NCI-H1048 (cell line): Measurements from ENCODE around the gene NCAM1.

Experiments used
- DNase-seq: peaks from one replicate; lab custom pipeline; 2025; lab: John Stamatoyannopoulos, UW

Gene NCAM1

DNA sequence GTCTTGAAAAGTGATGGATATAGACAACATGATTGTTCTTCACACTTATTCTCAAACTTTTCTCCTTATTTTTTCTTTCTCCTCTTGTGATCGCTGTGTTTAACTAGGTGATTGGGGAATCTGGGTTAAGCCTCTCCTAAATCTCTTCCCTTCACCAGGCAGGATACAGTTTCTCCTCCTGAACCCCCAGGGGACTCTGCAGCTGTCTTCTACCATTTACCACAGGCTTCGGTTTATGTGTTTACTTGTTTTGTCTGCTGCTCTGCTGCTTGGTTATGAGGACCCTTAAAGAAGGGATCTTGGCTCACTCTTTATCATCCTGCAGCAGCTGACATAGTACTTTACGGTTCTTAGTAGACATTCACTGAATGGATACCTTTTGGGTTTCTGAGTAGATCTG, 124.2 kb downstream of the NCAM1 start:
- DNase-seq, result no peak

DNA sequence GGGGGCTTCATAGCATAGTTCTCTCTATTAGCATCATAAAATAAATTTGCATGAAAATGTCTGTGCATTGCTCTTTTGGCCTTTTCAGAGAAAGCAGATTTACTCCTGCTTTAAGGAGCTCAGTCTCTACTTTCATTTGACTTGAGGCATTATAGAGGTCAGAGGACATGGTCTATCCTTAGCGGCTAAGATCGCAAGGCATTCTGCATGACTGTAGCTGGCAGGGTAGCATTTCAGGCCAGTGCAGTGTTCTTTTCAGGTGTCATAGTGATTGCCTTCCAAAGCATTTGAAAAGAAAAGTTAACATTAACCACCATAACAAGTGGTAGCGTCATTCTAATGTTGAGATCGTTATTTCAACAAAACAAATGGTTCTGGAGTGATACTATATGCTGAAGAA, 126.5 kb downstream of the NCAM1 start:
- no peak for DNase-seq

DNA sequence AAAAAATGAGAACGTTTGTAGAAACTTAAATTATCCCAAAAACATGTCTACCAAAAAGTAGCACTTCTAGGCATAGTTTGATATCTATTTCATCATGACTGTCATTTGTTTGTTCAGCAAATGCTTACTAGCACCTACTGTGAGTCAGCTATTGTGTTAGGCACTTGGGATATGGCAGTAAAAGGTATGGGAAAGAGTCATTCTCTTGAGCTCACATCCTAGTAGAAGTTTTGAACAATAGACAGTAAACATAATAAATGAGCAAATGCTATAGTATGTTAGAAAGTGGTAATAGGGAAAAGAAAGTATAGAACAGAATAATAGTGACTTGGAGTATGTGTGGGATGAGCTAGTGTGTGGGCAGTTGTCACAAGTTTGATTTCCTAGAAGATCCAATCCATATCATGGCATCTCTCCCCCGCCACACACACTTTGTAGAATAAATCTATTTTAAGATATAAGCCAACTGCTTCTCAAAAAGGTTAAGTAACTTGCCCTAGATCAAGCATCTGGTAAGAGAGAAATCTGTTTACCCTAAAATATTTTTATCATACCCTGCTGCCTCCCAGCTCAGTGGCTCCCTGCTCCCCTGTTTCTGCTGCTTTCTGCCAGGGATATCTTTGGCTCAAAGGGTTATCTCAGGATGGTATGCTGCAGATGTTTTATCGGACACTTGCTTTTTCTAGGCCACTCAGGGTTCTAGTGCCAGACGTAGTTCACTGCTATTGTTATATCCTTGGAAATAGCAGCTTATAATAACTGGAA, 129.7 kb downstream of the NCAM1 start:
- DNase-seq, result no peak

DNA sequence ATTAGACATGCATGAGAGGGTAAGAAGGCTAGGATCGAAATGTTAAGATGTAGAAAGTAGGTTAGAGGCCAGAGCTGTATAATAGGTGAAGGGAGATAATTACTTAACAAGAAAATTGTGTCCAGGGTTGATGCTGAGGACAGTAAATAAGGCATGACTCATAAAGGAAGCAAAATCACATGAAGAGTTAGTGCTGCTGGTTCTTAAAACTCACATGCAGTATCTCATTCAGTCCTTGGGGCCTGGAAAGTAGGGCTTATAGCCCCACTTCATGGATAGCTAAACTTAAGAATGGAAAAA, 130.2 kb downstream of the NCAM1 start:
- DNase-seq, result no peak

DNA sequence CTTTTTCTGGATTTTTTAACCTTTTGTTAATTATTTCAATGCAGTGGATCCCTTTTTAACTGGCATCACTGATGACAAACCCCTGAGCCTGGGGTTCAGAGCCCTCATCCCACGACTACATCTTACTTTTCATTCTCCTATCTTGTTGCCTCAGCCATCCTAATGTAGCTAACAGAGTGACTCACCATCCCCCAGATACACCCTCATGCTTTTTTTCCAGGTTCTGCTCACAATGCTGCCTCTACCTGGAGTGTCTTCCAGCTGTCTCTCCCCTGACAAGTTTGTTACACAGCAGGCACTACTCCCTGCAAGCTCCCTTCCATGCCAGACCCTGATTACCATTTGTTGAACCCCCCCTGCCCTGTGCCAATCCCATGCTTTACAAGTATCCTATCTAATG, 135.4 kb downstream of the NCAM1 start:
- no peak for DNase-seq

DNA sequence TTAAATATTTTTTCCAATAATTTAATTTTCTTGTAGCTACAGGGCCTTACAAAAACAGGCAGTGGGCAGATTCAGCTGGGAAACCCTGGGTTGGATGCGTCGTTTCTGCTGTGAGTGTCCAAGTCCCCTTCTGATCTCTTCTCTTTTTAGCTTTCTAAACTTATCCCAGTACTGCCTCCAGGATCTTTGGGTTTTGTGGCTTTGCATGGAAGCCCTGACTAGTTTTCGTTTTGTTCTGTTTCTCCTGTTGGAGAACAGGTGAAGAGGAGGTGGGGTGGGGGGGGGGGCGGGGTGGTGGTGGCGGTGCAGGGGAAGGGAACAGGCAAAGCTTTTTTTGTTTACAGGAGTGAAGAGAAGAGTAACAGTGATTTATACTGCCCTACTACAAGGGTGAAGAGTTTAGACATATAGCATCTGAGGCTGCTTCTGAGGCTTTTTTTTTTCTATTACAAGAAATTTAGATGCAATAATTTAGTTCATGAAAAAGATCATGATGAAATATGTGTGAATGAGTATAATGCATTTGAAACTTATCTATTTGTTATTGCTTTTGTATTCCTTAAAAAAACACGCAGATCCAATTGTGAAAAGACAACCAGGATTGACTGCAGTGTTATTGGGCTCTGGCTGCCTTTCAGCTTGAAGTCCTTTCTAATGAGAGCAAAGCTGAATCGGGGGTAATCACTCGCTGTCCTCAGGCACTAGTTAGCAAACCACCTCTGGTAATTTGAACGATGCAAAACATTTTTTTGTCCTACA, 142.9 kb downstream of the NCAM1 start:
- DNase-seq, result peak; percentile 66

DNA sequence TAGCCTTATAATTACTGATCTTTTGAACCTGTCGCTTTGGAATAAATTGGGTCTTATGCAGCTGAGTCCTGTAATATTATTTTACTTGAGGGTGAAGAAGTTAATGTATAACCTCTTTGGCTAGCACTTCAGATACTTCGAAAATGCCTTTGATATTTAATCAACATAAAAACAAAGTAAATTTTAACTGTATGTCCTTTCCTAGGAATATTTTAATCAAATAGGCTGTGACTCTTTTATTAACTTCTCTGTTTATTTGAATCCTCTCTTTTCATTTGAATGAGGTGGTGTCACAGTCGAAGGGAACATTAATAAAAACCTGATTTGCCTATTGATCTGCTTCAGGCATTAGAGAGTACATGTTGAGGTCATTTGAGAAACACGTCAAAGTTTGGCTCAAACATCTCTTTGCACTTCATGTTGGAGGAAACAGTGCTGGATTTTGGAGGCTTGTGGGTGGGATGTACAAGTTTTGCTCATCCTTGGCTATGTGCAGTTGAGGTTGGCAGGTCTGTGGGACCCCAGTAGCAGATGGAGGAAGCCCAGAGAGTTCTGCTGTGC, 143.6 kb downstream of the NCAM1 start:
- DNase-seq, result peak; percentile 58

DNA sequence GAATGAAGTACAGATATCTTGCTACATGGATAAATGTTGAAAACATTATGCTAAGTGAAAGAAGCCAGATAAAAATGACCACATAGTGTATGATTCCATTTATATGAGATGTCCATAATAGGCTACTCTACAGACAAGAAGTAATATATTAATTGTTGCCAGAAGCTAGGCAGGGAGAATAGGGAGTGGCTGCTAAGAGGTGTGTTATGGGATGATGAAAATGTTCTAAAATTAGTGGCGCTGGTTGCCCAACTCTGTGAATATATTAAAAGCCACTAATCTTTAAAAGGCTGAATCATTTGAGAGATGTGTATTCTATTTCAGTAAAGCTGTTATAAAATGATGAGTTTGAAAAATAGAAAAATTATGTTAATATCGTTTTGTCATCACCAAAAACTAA, 144.4 kb downstream of the NCAM1 start:
- DNase-seq, result no peak

DNA sequence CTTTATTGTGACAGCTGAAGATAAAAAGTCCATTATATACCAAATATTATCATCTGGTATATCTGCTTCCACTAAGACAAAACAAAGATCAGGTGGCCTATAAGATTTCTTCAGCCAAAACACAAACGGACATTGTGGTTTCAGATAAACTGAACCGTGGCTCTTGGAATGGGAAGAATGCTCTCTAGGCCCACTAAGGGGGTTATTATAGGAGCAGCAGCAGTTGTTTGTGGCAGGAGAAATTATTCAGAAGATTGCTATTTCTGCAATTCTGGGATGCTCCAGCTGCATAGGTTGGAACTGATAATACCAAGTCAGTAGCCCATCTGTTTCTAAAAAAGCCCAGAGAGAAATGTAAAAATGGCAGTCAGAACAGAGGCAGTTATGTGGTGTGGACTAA, 145.3 kb downstream of the NCAM1 start:
- DNase-seq, result no peak

DNA sequence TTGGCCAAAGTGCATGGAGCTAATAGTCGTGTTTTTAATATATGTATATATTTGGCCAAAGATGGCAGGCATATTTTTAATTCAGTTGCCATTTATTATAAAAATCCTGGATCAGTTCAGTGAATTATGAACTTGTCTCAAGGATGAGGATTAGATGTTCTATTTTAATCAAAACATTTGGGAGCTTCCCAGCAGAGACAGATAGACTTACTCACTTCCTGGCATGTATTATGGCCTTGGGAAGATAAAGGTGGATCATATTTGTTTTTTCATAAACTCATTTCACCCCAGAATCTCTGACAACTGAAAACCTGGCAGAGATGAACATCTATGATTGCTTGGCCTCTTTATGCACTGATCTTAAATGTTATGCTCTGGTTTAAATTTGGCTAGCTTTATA, 148.8 kb downstream of the NCAM1 start:
- DNase-seq, result no peak

DNA sequence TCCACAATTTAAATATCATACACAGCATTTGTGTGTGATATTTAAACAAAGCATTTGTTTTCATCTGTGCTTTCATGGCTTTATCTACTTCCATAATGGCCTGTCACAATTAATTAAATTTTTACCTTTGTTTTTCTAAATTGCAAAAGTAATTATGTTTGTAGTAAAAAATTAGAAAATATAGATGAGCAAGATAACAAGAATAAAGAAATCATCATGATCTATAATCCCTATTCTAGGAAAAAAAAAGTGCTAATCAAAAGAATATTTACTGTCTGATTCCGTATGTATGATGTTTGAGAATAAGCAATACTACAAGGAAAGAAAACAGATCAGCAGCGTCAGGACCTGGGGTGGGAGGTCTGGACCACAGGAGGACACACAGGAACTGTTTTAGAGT, 149.9 kb downstream of the NCAM1 start:
- no peak for DNase-seq

DNA sequence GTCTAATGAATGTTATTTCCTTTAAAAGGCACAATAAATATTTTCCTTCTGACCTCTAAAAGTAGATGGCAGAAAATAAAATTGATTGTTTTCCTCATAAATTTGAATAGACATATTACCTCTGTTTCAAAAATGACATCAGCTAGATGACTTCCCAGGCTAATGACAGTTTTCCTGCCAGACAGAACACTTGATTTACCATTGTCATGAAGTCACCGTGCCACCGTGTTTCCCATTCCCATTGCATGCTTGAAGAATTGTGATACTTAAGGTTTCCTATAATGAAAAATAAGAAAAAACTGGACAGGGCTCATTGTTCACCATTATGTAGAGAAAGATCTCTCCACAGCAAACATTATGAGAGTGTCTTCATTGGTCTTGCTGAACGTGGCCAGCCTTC, 151.1 kb downstream of the NCAM1 start:
- DNase-seq, result peak; percentile 11

DNA sequence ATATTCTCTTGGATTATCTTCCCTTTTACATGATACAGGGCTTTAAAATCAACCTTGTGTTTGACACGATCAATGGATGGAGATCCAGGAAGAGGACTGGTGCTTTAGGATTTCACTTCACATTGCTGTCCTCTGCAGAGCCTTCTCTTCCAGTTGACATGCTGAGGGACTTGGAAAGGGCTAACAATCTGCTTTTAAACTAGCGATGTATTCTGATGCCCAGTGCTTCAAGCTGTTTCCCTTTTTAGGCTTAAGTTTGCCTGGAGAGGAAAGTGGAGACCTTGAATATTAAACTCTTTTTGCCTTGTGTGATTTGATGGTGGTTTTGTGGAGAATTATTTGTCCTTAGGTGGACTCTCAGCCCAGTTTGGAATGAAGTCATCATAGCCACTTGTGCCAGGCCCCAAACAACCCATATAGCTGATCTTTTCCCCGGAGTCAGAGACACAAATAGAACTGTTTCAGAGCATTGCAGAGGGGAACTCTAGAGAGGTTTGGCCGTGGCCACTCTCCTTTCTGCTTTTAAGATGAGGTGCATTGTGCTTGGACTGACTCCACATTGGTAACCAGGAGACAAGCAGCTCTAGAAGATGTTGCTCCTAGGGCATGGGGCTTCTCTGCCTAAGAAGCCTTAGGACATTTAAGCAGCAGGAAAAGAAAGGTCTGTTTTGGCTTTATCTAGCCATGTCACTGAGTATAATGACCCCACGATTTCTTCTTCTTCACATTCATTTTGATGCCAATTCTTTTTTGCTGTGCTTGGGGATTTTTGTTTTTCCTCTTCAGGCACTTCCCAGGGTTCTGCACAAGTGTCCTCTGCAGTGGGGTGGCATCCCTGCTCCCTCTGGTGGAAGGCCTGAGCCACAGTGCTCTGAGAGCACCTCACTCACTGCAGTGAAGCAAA, 152.8 kb downstream of the NCAM1 start:
- DNase-seq, result no peak

DNA sequence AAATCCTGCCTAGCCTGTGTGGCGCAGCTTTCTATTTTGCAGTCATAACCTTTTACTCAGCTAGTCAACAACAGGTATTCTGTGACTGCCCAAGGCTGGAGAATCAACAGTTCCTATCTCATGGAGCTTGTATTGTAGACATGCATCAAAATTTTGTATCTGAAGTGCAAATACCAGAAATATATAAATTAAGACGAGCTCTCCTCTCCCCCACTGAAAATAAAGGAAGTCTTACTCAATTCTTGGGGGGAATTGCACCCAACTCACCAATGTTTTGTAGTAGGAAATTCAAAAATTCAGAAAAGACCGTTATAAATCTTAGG, 153.4 kb downstream of the NCAM1 start:
- DNase-seq, result no peak

DNA sequence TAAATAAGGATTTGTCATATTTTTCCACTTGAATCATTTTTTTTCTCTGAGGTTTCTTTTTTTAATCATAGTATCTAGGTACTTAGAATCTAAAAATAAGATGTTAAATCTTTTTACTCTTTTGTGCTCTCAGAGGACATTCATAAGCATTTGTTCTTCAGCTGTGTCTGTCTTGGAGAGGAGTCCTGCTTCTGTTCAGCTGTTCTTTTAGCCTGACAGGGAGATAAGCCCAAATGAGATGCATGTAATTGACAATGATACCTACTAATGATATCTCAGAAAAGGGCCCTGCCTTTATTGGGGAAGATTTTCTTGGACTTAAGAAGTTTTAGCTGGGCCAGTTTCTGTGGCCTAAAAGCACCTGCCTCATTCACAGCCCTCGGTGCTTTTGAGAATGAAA, 156.9 kb downstream of the NCAM1 start:
- DNase-seq, result no peak

DNA sequence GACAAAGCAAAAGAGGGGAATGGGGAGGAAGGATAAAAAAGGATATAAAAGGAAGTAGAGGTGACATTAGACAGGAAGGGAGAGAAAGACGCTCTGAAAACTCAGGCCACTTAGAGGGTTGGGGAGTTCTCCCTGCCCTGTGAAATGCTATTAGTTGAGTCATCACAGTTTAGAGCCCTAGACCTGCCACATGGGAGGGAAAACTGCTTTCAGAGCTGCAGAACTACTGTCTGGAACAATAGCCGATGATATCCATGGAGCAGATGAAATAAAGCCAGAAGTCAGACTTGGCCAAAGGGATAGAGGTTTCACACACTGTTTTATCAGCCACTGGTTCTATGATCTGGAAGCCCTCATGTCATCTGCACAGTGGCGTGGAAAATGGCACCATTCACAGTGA, 157.9 kb downstream of the NCAM1 start:
- no peak for DNase-seq

DNA sequence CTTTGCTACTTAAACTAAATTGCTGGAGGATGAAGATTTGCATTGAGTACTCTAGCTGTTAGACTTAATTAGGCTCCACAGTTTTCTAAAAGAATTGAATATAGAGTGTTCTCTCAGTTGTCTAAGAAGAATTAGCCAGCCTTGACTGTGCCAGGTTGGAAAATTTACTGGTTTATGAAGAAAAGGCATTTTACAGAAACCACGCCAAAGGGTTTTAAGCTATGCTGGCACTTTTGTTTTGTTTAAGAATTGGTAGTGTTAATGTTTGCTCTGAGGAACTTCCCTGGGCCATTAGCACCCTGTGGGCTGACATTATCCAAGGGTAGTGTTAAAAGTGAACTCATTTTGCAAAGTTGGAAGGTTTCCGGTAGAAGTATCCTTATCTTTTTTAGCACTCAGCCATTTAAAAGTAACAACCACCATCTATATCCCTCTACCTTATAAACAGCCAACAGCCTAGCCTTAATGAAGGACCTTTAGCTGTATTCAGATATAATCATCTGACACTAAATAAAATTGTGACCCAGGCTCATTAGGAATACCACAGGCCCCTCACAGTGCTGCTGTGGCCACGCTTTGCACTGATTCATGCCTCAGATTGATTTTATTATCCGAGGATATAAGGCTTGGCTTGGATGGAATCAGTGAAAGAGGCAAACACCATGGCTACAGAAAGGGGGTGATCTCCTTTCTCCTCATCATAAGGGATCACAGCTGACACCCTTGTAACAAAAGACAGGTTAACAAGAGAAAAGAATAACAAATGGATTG, 158.9 kb downstream of the NCAM1 start:
- DNase-seq, result no peak

DNA sequence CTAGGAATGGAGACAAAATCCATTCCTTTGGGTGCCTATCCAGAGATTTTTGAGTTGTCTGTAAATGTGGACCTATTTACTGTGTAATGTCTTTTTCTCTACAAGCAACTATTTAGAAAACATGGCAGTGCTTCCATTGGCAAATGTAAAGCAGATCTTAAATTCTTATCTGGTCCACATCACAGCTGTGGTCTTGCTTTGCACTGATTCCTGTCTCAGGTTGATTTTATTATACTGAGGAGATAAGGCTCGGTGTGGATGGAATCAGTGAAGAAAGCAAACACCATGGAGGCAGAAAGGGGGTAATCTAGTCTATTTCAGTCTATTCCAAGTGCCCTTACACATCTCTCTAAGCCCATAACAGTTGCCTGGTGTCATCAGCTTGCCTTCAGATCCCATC, 160.5 kb downstream of the NCAM1 start:
- no peak for DNase-seq

DNA sequence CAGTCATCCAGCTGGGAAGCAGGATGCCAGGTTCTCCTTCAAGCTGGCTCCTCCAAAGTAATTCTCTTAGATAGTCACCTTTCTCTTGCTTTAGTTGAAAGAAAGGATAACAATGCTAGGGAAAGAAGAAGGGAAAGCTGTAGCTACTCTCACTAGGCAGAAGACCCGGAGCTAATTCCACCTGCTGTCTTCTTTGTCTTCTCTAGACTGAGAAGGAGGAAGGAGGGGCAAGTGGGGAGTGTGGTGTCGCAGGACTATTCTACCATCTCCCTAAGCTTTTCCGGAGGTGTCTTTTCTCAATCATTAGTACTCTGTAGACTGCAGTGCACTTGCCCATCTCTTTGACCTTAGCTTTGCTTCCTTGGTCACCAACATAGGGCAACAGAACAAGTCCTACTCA, 162.8 kb downstream of the NCAM1 start:
- no peak for DNase-seq

DNA sequence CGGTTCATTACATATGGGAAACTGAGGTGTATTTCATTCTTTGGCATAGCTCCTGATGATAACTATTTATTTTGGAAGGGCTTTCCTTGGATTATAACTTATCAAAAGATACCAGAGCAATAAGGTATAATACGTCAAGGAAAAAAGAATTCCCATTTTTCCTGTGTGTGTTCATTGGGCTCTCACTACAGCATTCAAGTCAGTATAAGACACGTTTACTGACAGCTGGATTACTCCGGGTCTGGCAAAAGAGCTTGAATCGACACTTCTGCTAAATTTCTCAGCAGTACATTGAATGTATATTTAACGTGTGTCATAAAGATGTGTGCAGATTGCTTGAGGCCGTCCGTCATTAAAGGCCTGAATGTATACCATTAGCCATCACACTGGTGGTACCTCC, 163.4 kb downstream of the NCAM1 start:
- no peak for DNase-seq

DNA sequence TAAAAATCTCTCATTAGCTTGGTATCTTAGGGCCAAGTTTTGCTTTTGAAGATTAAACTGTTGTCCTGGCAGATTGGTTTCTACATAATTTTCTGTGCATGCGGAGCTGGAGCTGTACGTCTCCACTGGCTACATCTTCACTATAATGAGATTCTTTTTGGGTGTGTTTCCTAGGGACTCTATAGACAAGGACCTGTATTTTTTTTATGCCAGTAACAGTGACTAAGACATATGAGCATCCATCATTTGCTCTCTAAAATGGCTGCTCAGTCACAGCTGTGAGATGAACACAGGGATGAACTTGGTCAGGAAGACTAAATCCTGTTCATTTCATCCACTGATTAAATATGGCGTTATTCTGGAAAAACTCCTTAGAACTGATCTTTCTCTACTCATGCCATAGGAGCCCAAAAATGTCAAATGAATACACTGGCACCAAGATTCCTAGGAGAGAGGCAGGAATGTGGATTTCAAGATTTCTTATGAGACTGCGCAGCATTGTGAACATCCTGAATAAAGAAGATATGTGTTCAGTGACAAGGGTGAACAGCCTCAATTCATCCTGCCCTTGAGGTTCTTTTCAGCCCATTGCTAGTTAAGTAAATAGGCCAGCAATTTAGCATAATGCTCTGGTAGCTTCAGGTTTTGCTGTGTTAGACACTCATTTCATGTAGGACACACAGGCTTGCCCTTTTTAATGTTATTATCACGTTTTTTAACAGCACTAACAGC, 168.2 kb downstream of the NCAM1 start:
- DNase-seq, result no peak
